GM12878 (cell line): ENCODE data around the gene NUP155. TPM values are rescaled to one million over a fixed set of nuclear protein-coding genes. Genes with fewer than 3 reads are reported as not detected.

Source experiments
- ATAC-seq: fragments of 200-7000 bp; cut with Tn5 transposase; 3 replicates; pipeline ENCODE4 v1.9.1; 2020; ENCODE audit warnings: mild to moderate bottlenecking, moderate library complexity
- BruUV-seq: library from RNA; stranded (reverse); fragments of 400-500 nt; replicated peaks from 2 replicates; lab custom pipeline; 2021; lab: Mats Ljungman, UMichigan
- CTCF ChIA-PET: fragments of 300-600 bp; sonication (Branson Sonifier 250); formaldehyde crosslinking; extraction: SDS; loops from one replicate; lab custom pipeline; 2021; ENCODE audit warnings: inconsistent platforms; lab: Yijun Ruan, JAX
- POLR2A ChIA-PET: fragments of 350-600 bp; formaldehyde crosslinking; extraction: SDS; loops from one replicate; lab custom pipeline; 2021; ENCODE audit warnings: inconsistent platforms; lab: Charles Lee
- RAD21 ChIA-PET: fragments of 300-600 bp; sonication (Branson Sonifier 250); formaldehyde crosslinking; loops from one replicate; lab custom pipeline; 2023; ENCODE audit warnings: antibody characterized with exemption; ENCODE audit not compliant: unreplicated experiment; lab: Charles Lee
- SMC1A ChIA-PET: fragments of 300-600 bp; sonication (Branson Sonifier 250); formaldehyde crosslinking; loops from one replicate; lab custom pipeline; 2023; ENCODE audit not compliant: unreplicated experiment, uncharacterized antibody; lab: Charles Lee
- DNase-seq: peaks from one replicate; pipeline ENCODE4 v3.0.0-alpha.2; 2011; ENCODE audit warnings: low read depth, low spot score
- FAIRE-seq: peaks from 3 replicates; lab custom pipeline; 2011; peaks lifted over from hg19 to GRCh38; lab: Jason Lieb, UNC
- H2AFZ ChIP-seq: 2 replicates; pipeline ENCODE4 v1.6.0; 2011; ENCODE audit warnings: low read depth, low read length, control low read depth; ENCODE audit not compliant: control insufficient read depth
- H3K27ac ChIP-seq: 2 replicates; pipeline ENCODE4 v1.5.1; 2011; ENCODE audit warnings: control low read depth; ENCODE audit not compliant: control insufficient read depth, insufficient read depth
- H3K27me3 ChIP-seq, 2 experiments: replicated peaks in 1 of 2; 2 replicates each; pipeline versions ENCODE4 v1.6.0 to v1.6.1; 2011; ENCODE audit warnings: low read length in 1 of 2; ENCODE audit not compliant: control insufficient read depth in 2 of 2, insufficient read depth in 2 of 2
- H3K36me3 ChIP-seq, 2 experiments: 2 replicates each; pipeline ENCODE4 v1.5.1; 2011; ENCODE audit warnings: low read length in 1 of 2; ENCODE audit not compliant: control insufficient read depth in 2 of 2, insufficient read depth in 2 of 2
- H3K4me1 ChIP-seq: 2 replicates; pipeline ENCODE4 v1.6.1; 2011; ENCODE audit warnings: mild to moderate bottlenecking, low read length, moderate library complexity, mixed read lengths; ENCODE audit not compliant: control insufficient read depth, insufficient read depth
- H3K4me2 ChIP-seq: 2 replicates; pipeline ENCODE4 v1.6.0; 2011; ENCODE audit warnings: control low read depth; ENCODE audit not compliant: control insufficient read depth, insufficient read depth
- H3K4me3 ChIP-seq: fragments of 200-600 bp; sonication (generic); 2 replicates; pipeline ENCODE4 v1.5.1; 2016
- H3K79me2 ChIP-seq: 2 replicates; pipeline ENCODE4 v1.6.0; 2011; ENCODE audit warnings: low read length; ENCODE audit not compliant: control insufficient read depth, insufficient read depth
- H3K9ac ChIP-seq: 2 replicates; pipeline ENCODE4 v1.8.0; 2011; ENCODE audit warnings: low read length, control low read depth, mixed read lengths; ENCODE audit not compliant: control insufficient read depth, insufficient read depth
- H3K9me3 ChIP-seq: replicated peaks from 3 replicates; pipeline ENCODE4 v1.5.1; 2011; ENCODE audit warnings: mild to moderate bottlenecking, low read length; ENCODE audit not compliant: control insufficient read depth, insufficient read depth
- H4K20me1 ChIP-seq: 2 replicates; pipeline ENCODE4 v1.6.0; 2011; ENCODE audit not compliant: control insufficient read depth, insufficient read depth
- ATF3 ChIP-seq: IDR thresholded peaks from 2 replicates; pipeline ENCODE4 v1.6.1; 2011; ENCODE audit warnings: low read depth, mild to moderate bottlenecking, low read length, moderate library complexity, borderline replicate concordance; ENCODE audit errors: extremely low read depth
- E2F4 ChIP-seq: IDR thresholded peaks from 2 replicates; pipeline ENCODE4 v1.6.1; 2012; ENCODE audit warnings: low read depth, low read length, improper control_type of control experiment
- FOXK2 ChIP-seq: fragments of 450-650 bp; IDR thresholded peaks from 2 replicates; pipeline ENCODE4 v1.6.1; 2017; ENCODE audit warnings: mild to moderate bottlenecking, moderate library complexity
- HDAC2 ChIP-seq: fragments of 200-600 bp; sonication (generic); IDR thresholded peaks from 2 replicates; pipeline ENCODE4 v1.6.1; 2017
- HDAC6 ChIP-seq: fragments of 200-600 bp; sonication (generic); IDR thresholded peaks from one replicate; pipeline ENCODE4 v1.8.0; 2017; ENCODE audit warnings: antibody characterized with exemption; ENCODE audit not compliant: unreplicated experiment
- HDGF ChIP-seq: fragments of 450-650 bp; IDR thresholded peaks from 2 replicates; pipeline ENCODE4 v1.6.1; 2016; ENCODE audit warnings: antibody characterized with exemption
- IKZF2 ChIP-seq, 2 experiments: fragments of 450-650 bp; IDR thresholded peaks; 2 replicates each; pipeline ENCODE4 v1.6.1; 2017; ENCODE audit warnings: mild to moderate bottlenecking in 2 of 2, moderate library complexity in 2 of 2
- IRF4 ChIP-seq: IDR thresholded peaks from 2 replicates; pipeline ENCODE4 v1.6.1; 2011; ENCODE audit warnings: low read depth, low read length
- LARP7 ChIP-seq: fragments of 450-650 bp; IDR thresholded peaks from 2 replicates; pipeline ENCODE4 v1.6.1; 2017; ENCODE audit warnings: mild to moderate bottlenecking
- MTA2 ChIP-seq: fragments of 450-650 bp; IDR thresholded peaks from 2 replicates; pipeline ENCODE4 v1.6.1; 2016; ENCODE audit warnings: low read depth, mild to moderate bottlenecking, moderate library complexity
- PAX5 ChIP-seq: IDR thresholded peaks from 2 replicates; pipeline ENCODE4 v1.6.1; 2011; ENCODE audit warnings: low read depth, low read length, borderline replicate concordance
- SIN3A ChIP-seq: IDR thresholded peaks from 2 replicates; pipeline ENCODE4 v1.6.1; 2012; ENCODE audit warnings: low read depth, low read length, improper control_type of control experiment
- WRNIP1 ChIP-seq: IDR thresholded peaks from 2 replicates; pipeline ENCODE4 v1.6.1; 2011; ENCODE audit warnings: low read depth, low read length, improper control_type of control experiment, borderline replicate concordance
- ZNF207 ChIP-seq: fragments of 450-650 bp; IDR thresholded peaks from 2 replicates; pipeline ENCODE4 v1.6.1; 2014; ENCODE audit warnings: antibody characterized with exemption, mild to moderate bottlenecking, borderline replicate concordance
- ZNF687 ChIP-seq: fragments of 450-650 bp; IDR thresholded peaks from 2 replicates; pipeline ENCODE4 v1.6.1; 2017; ENCODE audit warnings: mild to moderate bottlenecking, moderate library complexity
- whole genome bisulfite sequencing: methylation state at CpG from one replicate; pipeline ENCODE4 v1.1.6; 2016; ENCODE audit warnings: low lambda C conversion rate; ENCODE audit not compliant: insufficient replicate concordance, insufficient coverage; ENCODE audit errors: missing lambda C conversion rate; 5-methylcytosine and 5-hydroxymethylcytosine counted together
- in situ Hi-C: fragments of 300-500 bp; cut with MboI; formaldehyde crosslinking; loops from 9 replicates; pipeline ENCODE4 v1.14.3; 2018; ENCODE audit warnings: mixed read lengths
- intact Hi-C: fragments of 100-400 bp; cut with micrococcal nuclease; formaldehyde crosslinking; loops from one replicate; pipeline ENCODE4 v1.14.2; 2022; ENCODE audit not compliant: unreplicated experiment
- polyA plus RNA-seq, 11 experiments: library from polyadenylated mRNA; depleted of rRNA in 4 of 11; unstranded in 6 of 11; stranded (reverse) in 5 of 11; fragments of >200 nt; fragmentation: Nextera tagmentation in 4 of 11; fragmentation: Illumina TruSeq in 1 of 11; extraction: Ambion mirVana in 4 of 11; extraction: Trizol in 1 of 11; gene quantifications; 1 replicate in 1 of 11; 2 replicates in 10 of 11; pipeline versions ENCODE4 v1.2.1 to v1.2.3, GENCODE V29; 2011 to 2016; ENCODE audit warnings: inconsistent platforms in 2 of 11, missing spikeins in 2 of 11, low read depth in 1 of 11
- total RNA-seq, 4 experiments: library from RNA; depleted of rRNA in 3 of 4; stranded (reverse); fragments of >200 nt in 3 of 4; fragmentation: Illumina TruSeq in 1 of 4; extraction: Trizol in 1 of 4; gene quantifications; 2 replicates each; pipeline versions ENCODE4 v1.2.1 to v1.2.3, GENCODE V29; 2013 to 2021

Gene NUP155
- total and polyA plus RNA-seq, 10 of the 15 experiments (the other 5 are each of a cell fraction or from before 2014, with no cell fraction given) = 15.9 to 58.6 (median 37.1) TPM

GRCh38 chr5:37275511-37275910, 95.4 kb downstream of the NUP155 start:
- DNase-seq (no peak), FAIRE-seq (no peak), ATAC-seq (no peak)
- H3K27ac ChIP-seq = no peak overlapping the region
- H2AFZ ChIP-seq = no peak overlapping the region
- ChIA-PET SMC1A (no interaction called here), POLR2A (no interaction called here), RAD21 (no interaction called here), CTCF (no interaction called here)
- H3K4me2 ChIP-seq = no peak overlapping the region
- H3K79me2 ChIP-seq = no peaks in the 10 kb centered on the region
- H3K4me3 ChIP-seq = no peak overlapping the region
- WGBS = 47% methylated on average over 2 of the region's 2 CpGs
- in situ Hi-C loops (no loop called here), intact Hi-C loops (no loop called here)
- H3K9ac ChIP-seq = no peak overlapping the region
- no peaks in the 10 kb centered on the region for H3K36me3 ChIP-seq
- peaks cover 4% of the 10 kb centered on the region; the same call in 1 of the 3 replicates for H3K9me3 ChIP-seq
- H3K4me1 ChIP-seq = no peaks in the 10 kb centered on the region
- no peak for TF ChIP-seq MTA2
- no peak for TF ChIP-seq IKZF2 (IDR thresholded peaks at IDR 0.05)
- no peak for TF ChIP-seq FOXK2
- TF ChIP-seq HDAC6 = no peak
- TF ChIP-seq HDGF = no peak
- TF ChIP-seq IRF4 = no peak
- BruUV-seq = no TSS peak
- H3K27me3 ChIP-seq = no peaks in the 10 kb centered on the region
- no peaks in the 10 kb centered on the region for H4K20me1 ChIP-seq

- no peak overlapping the region for H2AFZ ChIP-seq
- H3K4me3 ChIP-seq = no peak overlapping the region
- no peak overlapping the region for H3K9ac ChIP-seq
- ChIA-PET CTCF (no interaction called here), RAD21 (no interaction called here), POLR2A (no interaction called here), SMC1A (interaction anchor here (0.9 to 1.2 kb wide), 2 partner anchors 9 to 24 kb away, joined by 3 read pairs; no protein-coding TSS in a partner anchor)
- DNase-seq (no peak), ATAC-seq (no peak), FAIRE-seq (no peak)
- intact Hi-C loops = no loop called here
- in situ Hi-C loops = no loop called here
- no peaks in the 10 kb centered on the region for H3K27me3 ChIP-seq
- H4K20me1 ChIP-seq = no peaks in the 10 kb centered on the region
- WGBS = 0% methylated on average over 1 of the region's 1 CpG
- H3K9me3 ChIP-seq = no peaks in the 10 kb centered on the region; the same call in 2 of the 3 replicates
- no peaks in the 10 kb centered on the region for H3K79me2 ChIP-seq
- BruUV-seq = no TSS peak
- H3K4me1 ChIP-seq = no peaks in the 10 kb centered on the region
- no peak overlapping the region for H3K27ac ChIP-seq
- H3K4me2 ChIP-seq = no peak overlapping the region
- H3K36me3 ChIP-seq = no peaks in the 10 kb centered on the region
- TF ChIP-seq IKZF2 (IDR thresholded peaks at IDR 0.05) (no peak), LARP7 (no peak), ZNF207 (no peak), E2F4 (no peak), ZNF687 (no peak), SIN3A (no peak), HDAC2 (no peak), ATF3 (no peak), WRNIP1 (no peak), PAX5 (no peak)
Observed at GRCh38 chr5:37272511-37272910, 98.4 kb downstream of the NUP155 start.
